Neural crest cell (in vitro differentiated cells): Measurements from ENCODE around the gene MCEMP1. TPM values are rescaled to one million over a fixed set of nuclear protein-coding genes. Genes with fewer than 3 reads are reported as not detected.

ENCODE experiments used
- DNase-seq: peaks from one replicate; pipeline ENCODE4 v3.0.0; 2021; ENCODE audit warnings: low read depth, mixed read lengths, low spot score
- H3K27ac Mint-ChIP-seq: one replicate; pipeline ENCODE4 v1.8.0; 2021; ENCODE audit warnings: mild to moderate bottlenecking, mixed read lengths; ENCODE audit not compliant: unreplicated experiment
- H3K27me3 Mint-ChIP-seq: 2 replicates; pipeline ENCODE4 v1.8.0; 2021; ENCODE audit warnings: low read depth, mild to moderate bottlenecking, mixed read lengths
- H3K36me3 Mint-ChIP-seq: 2 replicates; pipeline ENCODE4 v1.8.0; 2021; ENCODE audit warnings: low read depth, mild to moderate bottlenecking, mixed read lengths
- H3K4me1 Mint-ChIP-seq: 2 replicates; pipeline ENCODE4 v1.8.0; 2021; ENCODE audit warnings: mixed read lengths
- H3K4me3 Mint-ChIP-seq: one replicate; pipeline ENCODE4 v1.8.0; 2021; ENCODE audit warnings: mild to moderate bottlenecking, mixed read lengths
- H3K9me3 Mint-ChIP-seq: 2 replicates; pipeline ENCODE4 v1.8.0; 2021; ENCODE audit warnings: mixed read lengths
- total RNA-seq: library from RNA; stranded (reverse); gene quantifications from 2 replicates; pipeline ENCODE4 v1.2.1, GENCODE V29; 2021
- TF ChIP-seq, protein P1 (sequence below): fragments of 200-600 bp; sonication (generic); conservative IDR thresholded peaks from 2 replicates; pipeline ENCODE4 v1.5.0; 2021; ENCODE audit warnings: antibody characterized with exemption, mild to moderate bottlenecking

MCEMP1 gene
- total RNA-seq, 1 donor from 2014 or later, result not detected

DNA sequence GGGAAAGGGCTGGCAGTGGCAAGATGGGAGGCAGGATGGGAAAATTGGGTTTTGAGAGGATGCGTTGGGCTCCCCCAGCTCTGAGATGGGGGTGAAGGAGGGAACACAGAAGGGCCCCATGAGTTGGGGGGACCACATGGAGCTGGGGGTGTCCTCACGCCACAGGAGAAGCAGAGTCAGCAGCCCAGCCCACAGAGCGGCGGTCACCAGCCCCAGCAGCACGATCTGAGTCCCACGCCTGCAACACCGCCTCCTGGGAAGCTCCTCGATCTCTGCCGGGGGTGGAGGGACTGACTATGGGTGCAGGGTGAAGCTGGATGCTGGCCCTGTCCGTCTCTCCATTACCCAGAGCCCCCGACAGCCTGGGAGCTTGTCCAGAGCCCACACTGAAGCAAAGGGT is 21.7 kb downstream of the MCEMP1 start:
- H3K4me1 Mint-ChIP-seq, result no peaks in the 10 kb centered on the region
- no peaks in the 10 kb centered on the region for H3K36me3 Mint-ChIP-seq
- H3K27me3 Mint-ChIP-seq, result peaks cover 56% of the 10 kb centered on the region
- no peak overlapping the region for H3K27ac Mint-ChIP-seq
- no peak for DNase-seq
- no peak overlapping the region for H3K4me3 Mint-ChIP-seq
- H3K9me3 Mint-ChIP-seq, result no peaks in the 10 kb centered on the region
- TF ChIP-seq, protein P1, sequence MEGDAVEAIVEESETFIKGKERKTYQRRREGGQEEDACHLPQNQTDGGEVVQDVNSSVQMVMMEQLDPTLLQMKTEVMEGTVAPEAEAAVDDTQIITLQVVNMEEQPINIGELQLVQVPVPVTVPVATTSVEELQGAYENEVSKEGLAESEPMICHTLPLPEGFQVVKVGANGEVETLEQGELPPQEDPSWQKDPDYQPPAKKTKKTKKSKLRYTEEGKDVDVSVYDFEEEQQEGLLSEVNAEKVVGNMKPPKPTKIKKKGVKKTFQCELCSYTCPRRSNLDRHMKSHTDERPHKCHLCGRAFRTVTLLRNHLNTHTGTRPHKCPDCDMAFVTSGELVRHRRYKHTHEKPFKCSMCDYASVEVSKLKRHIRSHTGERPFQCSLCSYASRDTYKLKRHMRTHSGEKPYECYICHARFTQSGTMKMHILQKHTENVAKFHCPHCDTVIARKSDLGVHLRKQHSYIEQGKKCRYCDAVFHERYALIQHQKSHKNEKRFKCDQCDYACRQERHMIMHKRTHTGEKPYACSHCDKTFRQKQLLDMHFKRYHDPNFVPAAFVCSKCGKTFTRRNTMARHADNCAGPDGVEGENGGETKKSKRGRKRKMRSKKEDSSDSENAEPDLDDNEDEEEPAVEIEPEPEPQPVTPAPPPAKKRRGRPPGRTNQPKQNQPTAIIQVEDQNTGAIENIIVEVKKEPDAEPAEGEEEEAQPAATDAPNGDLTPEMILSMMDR, result no peak

DNA sequence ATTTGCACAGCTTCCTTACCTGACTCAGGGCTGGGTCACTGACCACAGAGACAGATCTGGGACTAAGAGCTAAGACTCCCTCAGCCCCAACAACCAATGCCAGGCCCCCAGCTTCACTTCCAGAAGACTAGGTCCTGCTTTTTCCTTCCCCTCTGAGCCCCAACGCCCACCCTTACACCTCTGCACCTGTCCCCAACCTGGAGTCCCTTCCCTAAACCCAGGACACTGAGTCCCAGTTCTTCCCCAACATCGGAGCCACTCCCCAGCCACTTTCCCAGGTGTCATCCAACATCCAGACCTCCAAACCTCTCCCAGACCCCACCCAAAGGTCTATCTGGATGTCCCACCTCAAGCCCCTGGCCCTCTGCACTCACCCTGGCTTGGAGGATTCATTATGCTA is 22.1 kb downstream of the MCEMP1 start:
- DNase-seq, result no peak
- Mint-ChIP-seq H3K36me3 (no peaks in the 10 kb centered on the region), H3K27me3 (peaks cover 60% of the 10 kb centered on the region), H3K27ac (no peak overlapping the region), H3K9me3 (no peaks in the 10 kb centered on the region), H3K4me1 (no peaks in the 10 kb centered on the region), H3K4me3 (no peak overlapping the region)
- TF ChIP-seq, protein P1, result no peak

DNA sequence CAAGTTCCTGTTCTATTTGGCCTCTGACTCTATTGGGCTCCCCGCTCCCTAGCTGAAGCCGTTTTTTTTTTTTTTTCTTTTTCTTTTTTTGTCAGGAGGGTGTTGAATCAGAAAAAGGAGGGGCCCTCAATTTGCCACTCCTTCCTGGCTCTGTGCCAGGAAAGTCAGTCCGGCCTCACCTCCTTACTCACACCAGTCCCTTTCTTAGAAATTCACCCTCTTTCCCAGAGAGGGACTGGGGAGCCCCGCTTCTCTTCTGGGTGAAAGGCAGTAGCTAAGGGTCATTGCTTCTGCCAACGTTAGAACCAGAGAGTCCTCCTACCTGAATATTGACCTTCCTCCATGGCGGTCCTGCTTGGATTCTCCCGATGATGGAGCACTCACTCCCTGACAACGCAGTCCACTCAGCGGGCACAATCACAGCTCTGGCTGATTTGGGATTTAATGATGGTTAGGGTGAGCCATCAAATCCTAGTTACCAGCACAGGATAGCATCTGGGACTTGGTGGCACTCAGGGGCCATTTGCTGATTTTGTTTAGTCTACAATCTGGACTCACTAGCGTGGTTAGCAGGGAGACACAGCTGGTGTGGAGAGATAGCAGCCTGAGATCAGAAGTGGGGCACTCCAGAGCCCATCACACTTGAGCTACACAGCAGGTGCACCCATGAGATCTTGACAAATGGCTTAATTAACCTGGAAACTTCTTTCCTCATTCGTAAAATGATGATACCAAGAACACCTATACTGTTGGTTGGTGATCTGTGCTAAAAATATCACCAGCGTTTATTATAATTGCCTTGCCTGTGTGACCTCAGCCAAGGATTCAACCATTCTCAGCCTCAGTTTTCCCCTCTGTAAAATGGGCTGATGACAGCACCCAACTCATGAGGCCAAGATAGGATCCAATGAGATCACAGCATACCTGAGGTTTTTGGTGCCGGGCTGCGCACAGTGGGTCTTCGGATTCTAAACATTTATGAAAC is 22.8 kb downstream of the MCEMP1 start:
- no peak for DNase-seq

DNA sequence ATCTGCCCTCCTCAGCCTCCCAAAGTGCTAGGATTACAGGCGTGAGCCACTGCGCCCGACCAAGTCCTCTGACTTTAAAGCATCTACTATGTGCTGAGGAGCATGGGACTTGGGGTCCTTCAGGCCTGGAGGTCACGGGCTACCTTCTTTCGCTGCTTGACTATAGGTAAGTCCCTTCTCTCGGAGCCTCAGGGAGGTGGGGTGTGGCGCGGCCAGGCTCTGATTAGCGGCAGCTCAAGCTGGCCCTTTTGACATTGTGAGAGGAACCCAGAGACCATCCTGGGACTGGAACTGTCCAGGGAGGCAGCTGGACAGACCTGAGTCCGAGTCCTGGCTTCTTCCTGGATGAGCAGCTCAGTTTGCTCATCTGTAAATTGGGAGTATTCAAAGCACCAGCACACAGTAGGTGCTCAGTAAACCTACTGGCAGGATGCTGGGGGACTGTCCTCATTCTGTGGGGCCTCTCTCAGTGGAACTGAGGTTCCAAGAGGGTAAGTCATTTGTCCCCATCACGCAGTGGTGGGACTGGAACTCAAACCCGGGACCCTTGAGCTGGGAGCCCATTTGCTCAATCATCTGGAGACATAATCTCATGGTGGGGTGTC is 24.3 kb downstream of the MCEMP1 start:
- TF ChIP-seq, protein P1, result no peak
- H3K27me3 Mint-ChIP-seq, result peaks cover 64% of the 10 kb centered on the region
- H3K36me3 Mint-ChIP-seq, result no peaks in the 10 kb centered on the region
- H3K4me3 Mint-ChIP-seq, result no peak overlapping the region
- no peak for DNase-seq
- H3K4me1 Mint-ChIP-seq, result no peaks in the 10 kb centered on the region
- no peaks in the 10 kb centered on the region for H3K9me3 Mint-ChIP-seq
- H3K27ac Mint-ChIP-seq, result no peak overlapping the region

More for the DNA sequence above, 22.8 kb downstream of the MCEMP1 start:
- no peaks in the 10 kb centered on the region for H3K36me3 Mint-ChIP-seq
- TF ChIP-seq, protein P1, result no peak
- H3K27ac Mint-ChIP-seq, result no peak overlapping the region
- no peaks in the 10 kb centered on the region for H3K4me1 Mint-ChIP-seq
- H3K4me3 Mint-ChIP-seq, result no peak overlapping the region
- H3K27me3 Mint-ChIP-seq, result peaks cover 63% of the 10 kb centered on the region
- H3K9me3 Mint-ChIP-seq, result no peaks in the 10 kb centered on the region

DNA sequence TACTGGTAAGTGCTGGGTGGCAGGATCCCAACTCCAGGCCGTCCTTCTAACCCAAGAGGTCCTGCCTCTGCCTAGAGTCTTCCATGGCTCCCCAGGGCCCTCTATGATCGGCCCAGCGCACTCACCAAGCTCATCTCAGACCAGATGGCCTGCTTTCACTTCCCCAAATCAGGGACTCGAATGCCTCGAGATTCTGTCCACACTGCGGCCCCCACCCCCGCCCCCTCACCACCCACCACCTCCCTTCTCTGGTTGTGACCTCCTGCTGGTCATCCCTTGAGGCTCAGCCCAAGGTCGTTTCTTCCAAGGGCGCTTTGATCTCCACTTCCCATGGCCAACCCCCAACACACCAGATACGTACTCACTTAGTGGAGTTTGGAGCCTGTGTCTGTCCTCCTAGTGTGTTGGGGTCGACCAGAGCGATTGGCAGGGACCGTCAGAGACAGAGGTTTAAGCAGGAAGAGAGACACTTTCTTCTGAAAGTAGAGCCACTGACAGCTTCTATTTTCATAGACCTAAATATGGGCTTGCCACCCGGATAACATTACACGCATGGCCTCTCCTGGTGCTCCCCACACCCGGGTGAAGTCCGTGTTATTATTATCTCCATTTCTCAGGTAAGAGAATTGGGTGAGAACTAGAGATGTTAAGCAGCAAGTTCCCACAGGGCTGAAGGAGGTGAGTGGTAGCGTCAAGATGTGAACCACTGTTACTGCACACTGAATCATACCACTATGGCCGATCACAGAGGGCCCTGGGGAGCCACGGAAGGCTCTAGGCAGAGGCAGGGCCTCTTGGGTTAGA is 25.0 kb downstream of the MCEMP1 start, which contains the start of gene FCER2:
Gene FCER2, minus strand, starts transcription at position 478 of the 804 bp plus-strand sequence. CDS start 2,371 bp downstream, outside the sequence.
- H3K9me3 Mint-ChIP-seq, result no peaks in the 10 kb centered on the region
- no peak within 1 kb of the TSS for H3K27ac Mint-ChIP-seq
- peaks cover 66% of the 10 kb centered on the region for H3K27me3 Mint-ChIP-seq
- H3K4me3 Mint-ChIP-seq, result no peak within 1 kb of the TSS
- DNase-seq, result no peak
- H3K4me1 Mint-ChIP-seq, result no peaks in the 10 kb centered on the region
- H3K36me3 Mint-ChIP-seq, result no peaks in the 10 kb centered on the region
- TF ChIP-seq, protein P1, result no peak
